Fibroblast of skin of back (primary cell): ENCODE results near the gene FRRS1.

ENCODE experiments used
- DNase-seq: peaks from one replicate; pipeline ENCODE4 v3.0.0-alpha.2; 2013

FRRS1 gene

GRCh38 chr1:99675994-99676393, 90.4 kb downstream of the FRRS1 start:
- no peak for DNase-seq

DNA sequence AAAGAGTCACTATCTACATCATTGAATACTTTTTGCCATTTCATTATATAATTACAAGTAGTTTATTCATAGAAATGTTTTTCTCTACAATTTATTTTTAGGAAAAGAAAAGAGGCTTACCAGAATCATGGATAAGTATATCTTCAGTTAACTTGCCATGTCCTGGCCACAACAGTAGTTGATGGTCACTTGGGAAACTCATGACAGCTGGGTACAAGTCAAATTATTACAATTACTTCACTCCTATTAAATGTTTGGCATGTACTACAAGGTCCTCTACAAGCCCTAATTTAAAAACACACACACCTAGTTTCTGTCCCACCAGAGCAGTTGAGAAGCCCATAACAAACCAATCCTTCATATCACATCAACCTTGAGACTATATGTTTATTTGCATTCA, 91.1 kb downstream of the FRRS1 start:
- no peak for DNase-seq

GRCh38 chr1:99674115-99675064, 92.0 kb downstream of the FRRS1 start:
- peak; percentile 21 for DNase-seq

- DNase-seq, result no peak
These were observed 93.1 kb downstream of the FRRS1 start for GRCh38 chr1:99673315-99673714.

- no peak for DNase-seq
These were observed 93.8 kb downstream of the FRRS1 start for GRCh38 chr1:99672530-99673213.

DNA sequence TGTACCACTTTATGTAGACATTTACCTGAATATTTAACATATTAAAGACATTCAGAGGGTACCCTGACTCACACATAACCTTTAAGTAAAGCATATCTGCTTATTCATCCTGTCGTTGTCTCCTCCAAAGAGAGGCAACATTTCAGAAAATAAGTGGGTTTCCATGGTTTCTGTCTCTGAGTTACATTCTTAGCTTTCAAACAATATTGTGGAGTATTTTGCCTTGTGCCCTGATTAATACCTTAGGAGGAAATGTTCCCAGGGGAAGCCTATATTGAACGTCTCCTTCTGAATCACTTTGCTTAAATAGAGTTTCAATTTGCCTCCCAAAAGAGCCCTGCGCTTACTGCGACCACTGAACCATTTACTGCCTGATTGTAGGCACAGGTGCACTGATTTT, 94.4 kb downstream of the FRRS1 start:
- DNase-seq, result no peak

DNA sequence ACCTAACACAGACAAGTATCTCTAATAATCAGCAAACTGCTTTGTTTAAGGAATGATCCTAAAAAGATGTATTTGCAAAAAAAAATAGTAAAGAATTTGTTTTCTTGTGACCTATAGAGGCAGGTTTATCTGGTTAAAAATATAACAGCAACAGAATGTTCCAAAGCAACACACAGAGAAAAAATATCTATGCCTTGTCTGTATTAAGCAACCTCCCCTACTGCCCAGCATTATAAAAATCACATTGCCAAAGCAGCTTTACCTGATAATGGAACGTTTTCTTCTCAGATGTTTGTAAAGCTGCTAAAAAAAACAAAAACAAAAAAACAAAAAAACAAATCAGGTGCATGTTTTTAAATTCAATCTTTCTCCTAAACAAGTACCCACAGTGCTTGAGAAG, 95.9 kb downstream of the FRRS1 start:
- DNase-seq, result no peak

DNA sequence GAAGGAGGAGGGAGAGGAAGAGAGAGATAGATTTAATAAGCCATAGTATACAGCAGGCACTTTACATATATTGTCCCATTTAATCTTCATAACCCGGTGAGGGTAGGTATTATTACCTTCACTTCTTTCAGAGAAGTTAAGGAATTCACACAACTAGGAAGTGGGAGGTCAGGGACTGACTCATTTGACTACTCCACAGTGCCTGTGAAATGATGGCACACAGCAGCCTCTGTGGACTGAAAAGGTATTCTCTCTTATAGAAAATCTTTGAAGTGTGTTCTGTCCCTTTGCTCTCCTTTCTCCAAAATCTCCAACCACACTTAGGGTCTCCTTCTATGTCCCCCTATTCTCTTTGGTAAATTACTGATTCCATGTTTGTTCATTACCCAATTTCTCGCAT, 96.6 kb downstream of the FRRS1 start:
- no peak for DNase-seq

- no peak for DNase-seq
These were observed 97.1 kb downstream of the FRRS1 start for GRCh38 chr1:99669376-99669775.

DNA sequence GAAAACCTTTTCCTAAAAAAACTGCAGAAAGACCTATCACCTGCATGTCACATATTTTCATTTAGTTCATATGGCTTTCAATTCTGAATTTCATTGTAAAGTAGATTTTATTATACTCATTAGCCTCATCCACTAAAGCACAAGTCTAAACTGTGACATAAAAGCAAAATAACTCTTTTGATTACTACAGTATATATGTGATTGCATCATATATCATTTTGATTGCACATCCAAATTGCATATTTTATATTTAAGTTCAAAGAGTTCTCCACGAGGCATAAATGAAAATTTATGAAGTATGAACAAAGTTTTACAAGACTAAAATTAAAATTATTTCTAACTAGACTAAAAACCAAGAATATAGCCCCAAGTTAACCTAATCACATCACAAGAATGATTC, 101.2 kb downstream of the FRRS1 start:
- no peak for DNase-seq

DNA sequence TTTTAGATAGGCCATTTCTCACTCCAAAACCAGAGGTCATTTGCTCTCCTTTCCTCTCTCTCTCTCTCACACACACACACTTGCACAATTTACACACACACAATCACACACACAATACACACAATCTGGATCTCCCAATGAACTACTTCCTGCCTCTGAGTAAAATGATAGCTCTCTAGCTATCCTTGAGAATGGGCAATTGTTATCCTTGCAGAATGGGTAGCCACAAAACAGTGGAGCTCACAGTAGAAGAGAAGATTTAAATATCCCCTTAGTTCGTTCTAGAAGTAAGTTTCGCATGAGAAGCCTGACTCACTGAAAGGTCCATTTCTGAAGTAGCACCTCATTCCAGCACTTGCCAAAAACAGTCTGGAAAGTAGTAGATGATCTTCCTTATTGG, 102.9 kb downstream of the FRRS1 start:
- DNase-seq, result no peak

GRCh38 chr1:99662539-99663080, 103.8 kb downstream of the FRRS1 start:
- peak; percentile 54 for DNase-seq

DNA sequence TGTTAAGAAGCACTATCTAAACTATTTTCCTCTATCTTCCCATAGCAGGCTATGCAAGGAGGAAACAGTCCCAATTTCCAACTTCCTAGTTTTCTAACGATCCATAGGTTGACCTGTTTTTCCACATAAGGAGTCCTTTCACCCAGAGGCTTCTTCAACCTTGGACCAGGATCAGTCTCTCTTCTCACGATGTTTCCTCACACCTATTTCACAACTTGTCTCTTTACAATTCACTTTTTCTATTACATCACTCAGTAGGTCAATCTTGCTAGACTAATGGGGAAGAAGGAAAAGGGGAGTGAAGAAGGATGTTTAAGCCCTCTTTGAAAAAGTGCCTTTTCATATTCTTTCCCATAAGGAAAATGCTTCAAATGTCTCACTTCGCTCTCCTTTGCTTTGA, 104.7 kb downstream of the FRRS1 start:
- DNase-seq, result no peak

GRCh38 chr1:99660496-99660895, 105.9 kb downstream of the FRRS1 start:
- DNase-seq, result no peak

DNA sequence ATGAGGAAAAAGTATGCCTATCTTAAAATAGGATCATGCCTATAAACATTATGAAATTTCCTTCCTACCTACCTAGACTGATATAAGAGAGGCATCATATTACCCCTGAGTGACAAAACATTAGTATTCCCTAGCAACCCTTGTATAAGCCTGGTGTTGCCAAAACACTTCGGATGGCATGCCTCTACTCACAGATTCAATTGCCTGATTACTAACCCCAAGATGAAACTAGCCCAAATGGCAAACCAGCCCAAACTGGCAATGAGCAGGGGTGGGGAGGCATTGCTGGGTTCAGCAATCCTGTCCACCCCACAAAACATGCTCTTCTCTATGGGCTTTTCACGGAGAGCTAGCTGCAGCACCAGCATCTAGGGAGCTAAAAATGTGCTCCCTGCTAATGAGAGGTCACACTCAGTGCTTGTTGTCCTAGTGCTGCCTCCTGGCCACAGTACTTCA, 106.7 kb downstream of the FRRS1 start:
- DNase-seq, result no peak
